SK-N-SH (cell line): ENCODE results near the gene CGAS. TPM values are rescaled to one million over a fixed set of nuclear protein-coding genes. Genes with fewer than 3 reads are reported as not detected.

Experiments used
- CTCF ChIA-PET: fragments of 300-600, 350-600 bp; formaldehyde crosslinking; extraction: SDS; loops from one replicate; lab custom pipeline; 2021; lab: Yijun Ruan, JAX
- POLR2A ChIA-PET: fragments of 350-600 bp; sonication (Branson Sonifier 250); formaldehyde crosslinking; extraction: SDS; loops from one replicate; lab custom pipeline; 2020; ENCODE audit warnings: antibody characterized with exemption, inconsistent platforms; lab: Yijun Ruan, JAX
- DNase-seq: peaks from one replicate; pipeline ENCODE4 v3.0.0; 2012
- H2AFZ ChIP-seq: fragments of 200-600 bp; sonication (generic); 2 replicates; pipeline ENCODE4 v1.8.1; 2016; ENCODE audit warnings: antibody characterized with exemption, mild to moderate bottlenecking, low read depth
- H3F3A ChIP-seq: fragments of 200-600 bp; sonication (generic); replicated peaks from 2 replicates; pipeline ENCODE3; 2016; ENCODE audit warnings: antibody characterized with exemption, mild to moderate bottlenecking; ENCODE audit not compliant: insufficient read depth
- H3K27ac ChIP-seq, 2 experiments: fragments of 200-500 bp in 1 of 2; fragments of 200-600 bp in 1 of 2; sonication (Bioruptor generic) in 1 of 2; sonication (generic), shearing (Covaris generic) in 1 of 2; 2 replicates each; pipeline versions ENCODE4 v1.5.1 to v1.6.1; 2014 to 2016; ENCODE audit warnings: low read depth in 2 of 2, inconsistent platforms in 1 of 2, low read length in 1 of 2, mild to moderate bottlenecking in 1 of 2, mixed read lengths in 1 of 2
- H3K27me3 ChIP-seq: fragments of 200-600 bp; sonication (generic), shearing (Covaris generic); 2 replicates; pipeline ENCODE4 v1.6.1; 2016; ENCODE audit warnings: mixed run types; ENCODE audit not compliant: insufficient read depth
- H3K36me3 ChIP-seq, 2 experiments: fragments of 200-500 bp in 1 of 2; fragments of 200-600 bp in 1 of 2; sonication (Bioruptor generic) in 1 of 2; sonication (generic) in 1 of 2; replicated peaks in 1 of 2; 2 replicates each; pipeline versions ENCODE3 to v1.5.1; 2014 to 2016; ENCODE audit warnings: low read length in 1 of 2, mild to moderate bottlenecking in 1 of 2; ENCODE audit not compliant: insufficient read depth in 2 of 2, control insufficient read depth in 1 of 2
- H3K4me1 ChIP-seq, 2 experiments: fragments of 200-500 bp in 1 of 2; fragments of 200-600 bp in 1 of 2; sonication (Bioruptor generic) in 1 of 2; sonication (generic), shearing (Covaris generic) in 1 of 2; 2 replicates each; pipeline versions ENCODE4 v1.5.1 to v1.6.1; 2014 to 2016; ENCODE audit warnings: low read depth in 1 of 2, low read length in 1 of 2, mixed run types in 1 of 2; ENCODE audit not compliant: insufficient read depth in 2 of 2, control insufficient read depth in 1 of 2
- H3K4me2 ChIP-seq: fragments of 200-600 bp; sonication (generic), shearing (Covaris generic); 2 replicates; pipeline ENCODE4 v1.6.1; 2017; ENCODE audit warnings: mixed run types
- H3K4me3 ChIP-seq, 2 experiments: fragments of 200-500 bp in 1 of 2; fragments of 200-600 bp in 1 of 2; sonication (Bioruptor generic) in 1 of 2; sonication (generic), shearing (Covaris generic) in 1 of 2; 2 replicates each; pipeline versions ENCODE4 v1.5.1 to v1.8.1; 2014 to 2016; ENCODE audit warnings: low read depth in 2 of 2, inconsistent platforms in 1 of 2, low read length in 1 of 2, mild to moderate bottlenecking in 1 of 2, mixed read lengths in 1 of 2, moderate library complexity in 1 of 2
- H3K79me2 ChIP-seq: fragments of 200-600 bp; sonication (generic); 2 replicates; pipeline ENCODE4 v1.8.1; 2017; ENCODE audit warnings: mild to moderate bottlenecking; ENCODE audit not compliant: insufficient read depth
- H3K9ac ChIP-seq: fragments of 200-600 bp; sonication (generic); 2 replicates; pipeline ENCODE4 v1.6.1; 2017; ENCODE audit warnings: mixed run types
- H3K9me2 ChIP-seq: fragments of 200-600 bp; sonication (generic); 2 replicates; pipeline ENCODE4 v1.6.1; 2017; ENCODE audit warnings: mixed run types
- H3K9me3 ChIP-seq: fragments of 200-600 bp; sonication (generic); 2 replicates; pipeline ENCODE4 v1.6.1; 2017; ENCODE audit warnings: mixed run types, mild to moderate bottlenecking, moderate library complexity
- H4K20me1 ChIP-seq: fragments of 200-600 bp; sonication (generic); 2 replicates; pipeline ENCODE4 v1.6.1; 2017; ENCODE audit warnings: mild to moderate bottlenecking, mixed run types; ENCODE audit not compliant: insufficient read depth
- ELF1 ChIP-seq: IDR thresholded peaks from 2 replicates; pipeline ENCODE4 v1.4.0; 2012
- FOXJ3 ChIP-seq: sonication (generic); formaldehyde crosslinking; IDR thresholded peaks from 2 replicates; pipeline ENCODE4 v1.5.1; 2020; ENCODE audit warnings: mild to moderate bottlenecking, missing genetic modification reagents
- FOXM1 ChIP-seq: IDR thresholded peaks from 2 replicates; pipeline ENCODE4 v1.4.0; 2012; ENCODE audit warnings: low read depth, mild to moderate bottlenecking
- GABPA ChIP-seq: IDR thresholded peaks from 2 replicates; pipeline ENCODE4 v1.4.0; 2012; ENCODE audit warnings: low read depth, mild to moderate bottlenecking
- JUND ChIP-seq: IDR thresholded peaks from 2 replicates; pipeline ENCODE4 v1.4.0; 2012
- MXI1 ChIP-seq: IDR thresholded peaks from 2 replicates; pipeline ENCODE4 v1.6.1; 2012; ENCODE audit warnings: mild to moderate bottlenecking, low read depth, low read length, improper control_type of control experiment
- NFIC ChIP-seq: IDR thresholded peaks from 2 replicates; pipeline ENCODE4 v1.4.0; 2012; ENCODE audit warnings: borderline replicate concordance
- NRF1 ChIP-seq: IDR thresholded peaks from 2 replicates; pipeline ENCODE4 v1.6.1; 2012; ENCODE audit warnings: low read depth, mild to moderate bottlenecking, low read length
- RCOR1 ChIP-seq: fragments of 150-350 bp; IDR thresholded peaks from 2 replicates; pipeline ENCODE4 v1.6.1; 2017; ENCODE audit warnings: antibody characterized with exemption, low read length
- RFX5 ChIP-seq: IDR thresholded peaks from 2 replicates; pipeline ENCODE4 v1.6.1; 2012; ENCODE audit warnings: mild to moderate bottlenecking, improper control_type of control experiment, low read length
- RXRA ChIP-seq: IDR thresholded peaks from 2 replicates; pipeline ENCODE4 v1.4.0; 2012; ENCODE audit warnings: low read depth, mild to moderate bottlenecking, borderline replicate concordance
- SIN3A ChIP-seq: IDR thresholded peaks from 2 replicates; pipeline ENCODE4 v1.6.1; 2012; ENCODE audit warnings: low read depth, mild to moderate bottlenecking, low read length, moderate library complexity, borderline replicate concordance
- TAF1 ChIP-seq: IDR thresholded peaks from 2 replicates; pipeline ENCODE4 v1.6.1; 2012; ENCODE audit warnings: low read depth, mild to moderate bottlenecking, low read length, moderate library complexity, borderline replicate concordance
- TCF12 ChIP-seq: IDR thresholded peaks from 2 replicates; pipeline ENCODE4 v1.4.0; 2012
- TEAD4 ChIP-seq: IDR thresholded peaks from 2 replicates; pipeline ENCODE4 v1.4.0; 2012; ENCODE audit warnings: mild to moderate bottlenecking, borderline replicate concordance; ENCODE audit not compliant: insufficient read depth
- WGBS: methylation state at CpG from one replicate; pipeline ENCODE4 v1.1.6; 2017; ENCODE audit warnings: low lambda C conversion rate; 5-methylcytosine and 5-hydroxymethylcytosine counted together
- polyA plus RNA-seq, 3 experiments: library from polyadenylated mRNA; depleted of rRNA; stranded (reverse); fragments of >200 nt; gene quantifications; 2 replicates each; pipeline ENCODE4 v1.2.3, GENCODE V29; 2012
- TF ChIP-seq, protein P1 (sequence below): fragments of 150-350 bp; IDR thresholded peaks from 2 replicates; pipeline ENCODE4 v1.6.1; 2017; ENCODE audit warnings: antibody characterized with exemption, low read length, low read depth, borderline replicate concordance
- TF ChIP-seq, protein P2 (sequence below): IDR thresholded peaks from 2 replicates; pipeline ENCODE4 v1.4.0; 2012; ENCODE audit warnings: low read depth, borderline replicate concordance
- TF ChIP-seq, protein P3 (sequence below): IDR thresholded peaks from 2 replicates; pipeline ENCODE4 v1.4.0; 2012; ENCODE audit warnings: low read depth, borderline replicate concordance
- TF ChIP-seq, protein P4 (sequence below): IDR thresholded peaks from 2 replicates; pipeline ENCODE4; 2012
- TF ChIP-seq, protein P5 (sequence below): IDR thresholded peaks from 2 replicates; pipeline ENCODE4 v1.6.1; 2012; ENCODE audit warnings: mild to moderate bottlenecking, low read depth, low read length, moderate library complexity

The CGAS gene
- polyA plus RNA-seq, 1 of the 3 experiments (the other 2 are of a cell fraction), result 0.02 TPM

DNA sequence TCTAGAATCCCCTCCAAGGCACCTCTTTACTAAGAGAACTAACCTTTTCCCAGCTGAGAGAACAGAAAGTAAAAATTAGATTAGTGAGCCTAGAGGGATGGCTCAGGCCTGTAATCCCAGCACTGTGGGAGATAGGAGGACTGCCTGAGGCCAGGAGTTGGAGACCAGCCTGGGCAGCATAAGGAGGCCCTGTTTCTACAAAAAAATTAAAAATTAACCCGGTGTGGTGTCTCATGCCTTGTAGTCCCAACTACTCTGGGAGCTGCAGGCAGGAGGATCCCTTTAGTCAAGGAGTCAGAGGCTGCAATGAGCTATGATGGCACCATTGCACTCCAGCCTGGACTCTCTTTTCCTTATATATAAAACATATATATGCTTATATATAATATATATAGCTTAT, 76.9 kb downstream of the CGAS start:
- Histone ChIP-seq H3K4me1 (no peaks in the 10 kb centered on the region), H3K36me3 (no peaks in the 10 kb centered on the region), H3K79me2 (no peaks in the 10 kb centered on the region), H3K9me3 (no peaks in the 10 kb centered on the region), H3K9ac (no peak overlapping the region), H3K27ac (no peak overlapping the region), H4K20me1 (no peaks in the 10 kb centered on the region), H3K27me3 (no peaks in the 10 kb centered on the region), H3K4me2 (no peak overlapping the region), H3F3A (no peaks in the 10 kb centered on the region), H2AFZ (no peak overlapping the region), H3K4me3 (no peak overlapping the region), H3K9me2 (no peaks in the 10 kb centered on the region)
- ChIA-PET CTCF (interaction anchor here (0.6 to 1.4 kb wide), 2 partner anchors 107 to 110 kb away, joined by 3 read pairs; no protein-coding TSS in a partner anchor), POLR2A (no interaction called here)
- no peak for TF ChIP-seq FOXJ3 (CRISPR knock-in tag)
- TF ChIP-seq ELF1, result no peak
- TF ChIP-seq RXRA, result no peak
- TF ChIP-seq, protein P1, sequence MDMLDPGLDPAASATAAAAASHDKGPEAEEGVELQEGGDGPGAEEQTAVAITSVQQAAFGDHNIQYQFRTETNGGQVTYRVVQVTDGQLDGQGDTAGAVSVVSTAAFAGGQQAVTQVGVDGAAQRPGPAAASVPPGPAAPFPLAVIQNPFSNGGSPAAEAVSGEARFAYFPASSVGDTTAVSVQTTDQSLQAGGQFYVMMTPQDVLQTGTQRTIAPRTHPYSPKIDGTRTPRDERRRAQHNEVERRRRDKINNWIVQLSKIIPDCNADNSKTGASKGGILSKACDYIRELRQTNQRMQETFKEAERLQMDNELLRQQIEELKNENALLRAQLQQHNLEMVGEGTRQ, result no peak
- TF ChIP-seq SIN3A, result no peak
- no peak for TF ChIP-seq GABPA
- no peak for TF ChIP-seq TAF1
- TF ChIP-seq RCOR1, result no peak
- TF ChIP-seq TCF12, result no peak
- TF ChIP-seq, protein P2, sequence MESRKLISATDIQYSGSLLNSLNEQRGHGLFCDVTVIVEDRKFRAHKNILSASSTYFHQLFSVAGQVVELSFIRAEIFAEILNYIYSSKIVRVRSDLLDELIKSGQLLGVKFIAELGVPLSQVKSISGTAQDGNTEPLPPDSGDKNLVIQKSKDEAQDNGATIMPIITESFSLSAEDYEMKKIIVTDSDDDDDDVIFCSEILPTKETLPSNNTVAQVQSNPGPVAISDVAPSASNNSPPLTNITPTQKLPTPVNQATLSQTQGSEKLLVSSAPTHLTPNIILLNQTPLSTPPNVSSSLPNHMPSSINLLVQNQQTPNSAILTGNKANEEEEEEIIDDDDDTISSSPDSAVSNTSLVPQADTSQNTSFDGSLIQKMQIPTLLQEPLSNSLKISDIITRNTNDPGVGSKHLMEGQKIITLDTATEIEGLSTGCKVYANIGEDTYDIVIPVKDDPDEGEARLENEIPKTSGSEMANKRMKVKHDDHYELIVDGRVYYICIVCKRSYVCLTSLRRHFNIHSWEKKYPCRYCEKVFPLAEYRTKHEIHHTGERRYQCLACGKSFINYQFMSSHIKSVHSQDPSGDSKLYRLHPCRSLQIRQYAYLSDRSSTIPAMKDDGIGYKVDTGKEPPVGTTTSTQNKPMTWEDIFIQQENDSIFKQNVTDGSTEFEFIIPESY, result no peak
- no peak for TF ChIP-seq NFIC
- TF ChIP-seq JUND, result no peak
- TF ChIP-seq, protein P3, sequence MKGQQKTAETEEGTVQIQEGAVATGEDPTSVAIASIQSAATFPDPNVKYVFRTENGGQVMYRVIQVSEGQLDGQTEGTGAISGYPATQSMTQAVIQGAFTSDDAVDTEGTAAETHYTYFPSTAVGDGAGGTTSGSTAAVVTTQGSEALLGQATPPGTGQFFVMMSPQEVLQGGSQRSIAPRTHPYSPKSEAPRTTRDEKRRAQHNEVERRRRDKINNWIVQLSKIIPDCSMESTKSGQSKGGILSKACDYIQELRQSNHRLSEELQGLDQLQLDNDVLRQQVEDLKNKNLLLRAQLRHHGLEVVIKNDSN, result no peak
- TF ChIP-seq, protein P4, sequence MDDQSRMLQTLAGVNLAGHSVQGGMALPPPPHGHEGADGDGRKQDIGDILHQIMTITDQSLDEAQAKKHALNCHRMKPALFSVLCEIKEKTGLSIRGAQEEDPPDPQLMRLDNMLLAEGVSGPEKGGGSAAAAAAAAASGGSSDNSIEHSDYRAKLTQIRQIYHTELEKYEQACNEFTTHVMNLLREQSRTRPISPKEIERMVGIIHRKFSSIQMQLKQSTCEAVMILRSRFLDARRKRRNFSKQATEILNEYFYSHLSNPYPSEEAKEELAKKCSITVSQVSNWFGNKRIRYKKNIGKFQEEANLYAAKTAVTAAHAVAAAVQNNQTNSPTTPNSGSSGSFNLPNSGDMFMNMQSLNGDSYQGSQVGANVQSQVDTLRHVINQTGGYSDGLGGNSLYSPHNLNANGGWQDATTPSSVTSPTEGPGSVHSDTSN, result no peak
- no peak for TF ChIP-seq FOXM1
- no peak for TF ChIP-seq MXI1
- TF ChIP-seq, protein P5, sequence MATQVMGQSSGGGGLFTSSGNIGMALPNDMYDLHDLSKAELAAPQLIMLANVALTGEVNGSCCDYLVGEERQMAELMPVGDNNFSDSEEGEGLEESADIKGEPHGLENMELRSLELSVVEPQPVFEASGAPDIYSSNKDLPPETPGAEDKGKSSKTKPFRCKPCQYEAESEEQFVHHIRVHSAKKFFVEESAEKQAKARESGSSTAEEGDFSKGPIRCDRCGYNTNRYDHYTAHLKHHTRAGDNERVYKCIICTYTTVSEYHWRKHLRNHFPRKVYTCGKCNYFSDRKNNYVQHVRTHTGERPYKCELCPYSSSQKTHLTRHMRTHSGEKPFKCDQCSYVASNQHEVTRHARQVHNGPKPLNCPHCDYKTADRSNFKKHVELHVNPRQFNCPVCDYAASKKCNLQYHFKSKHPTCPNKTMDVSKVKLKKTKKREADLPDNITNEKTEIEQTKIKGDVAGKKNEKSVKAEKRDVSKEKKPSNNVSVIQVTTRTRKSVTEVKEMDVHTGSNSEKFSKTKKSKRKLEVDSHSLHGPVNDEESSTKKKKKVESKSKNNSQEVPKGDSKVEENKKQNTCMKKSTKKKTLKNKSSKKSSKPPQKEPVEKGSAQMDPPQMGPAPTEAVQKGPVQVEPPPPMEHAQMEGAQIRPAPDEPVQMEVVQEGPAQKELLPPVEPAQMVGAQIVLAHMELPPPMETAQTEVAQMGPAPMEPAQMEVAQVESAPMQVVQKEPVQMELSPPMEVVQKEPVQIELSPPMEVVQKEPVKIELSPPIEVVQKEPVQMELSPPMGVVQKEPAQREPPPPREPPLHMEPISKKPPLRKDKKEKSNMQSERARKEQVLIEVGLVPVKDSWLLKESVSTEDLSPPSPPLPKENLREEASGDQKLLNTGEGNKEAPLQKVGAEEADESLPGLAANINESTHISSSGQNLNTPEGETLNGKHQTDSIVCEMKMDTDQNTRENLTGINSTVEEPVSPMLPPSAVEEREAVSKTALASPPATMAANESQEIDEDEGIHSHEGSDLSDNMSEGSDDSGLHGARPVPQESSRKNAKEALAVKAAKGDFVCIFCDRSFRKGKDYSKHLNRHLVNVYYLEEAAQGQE, result no peak
- no peak for TF ChIP-seq NRF1
- TF ChIP-seq RFX5, result no peak
- TF ChIP-seq TEAD4, result no peak
- 29% methylated on average over 1 of the region's 1 CpG for whole genome bisulfite sequencing
- no peak for DNase-seq
